ENCODE data around the gene UVSSA.

GRCh38 chr4:1302159-1302558 lies 44.8 kb upstream of the UVSSA start:
- TF ChIP-seq POLR2AphosphoS5 (IDR thresholded peaks at IDR 0.05; ENCODE audit: borderline replicate concordance, low read depth, low read length) (no peak), EZH2 (IDR thresholded peaks at IDR 0.05) (no peak), FOXP2 (optimal IDR thresholded peaks at IDR 0.05; ENCODE audit: control extremely low read depth, extremely low read length, insufficient read depth) (no peak)
